Astrocyte of the spinal cord (primary cell): ENCODE results near the gene GARS1.

Experiments used
- DNase-seq: peaks from one replicate; pipeline ENCODE4 v3.0.0; 2011; ENCODE audit warnings: low read depth, low spot score
- H3K4me3 ChIP-seq: 2 replicates; pipeline ENCODE4 v1.5.1; 2011; ENCODE audit warnings: low read depth, mild to moderate bottlenecking, low read length, moderate library complexity
- CTCF ChIP-seq: IDR thresholded peaks from 2 replicates; pipeline ENCODE4 v1.5.1; 2012; ENCODE audit warnings: low read depth, mild to moderate bottlenecking, low read length, inconsistent platforms
- in situ Hi-C: cut with HindIII; loops from 2 replicates; pipeline ENCODE4 v1.10.0; 2017; ENCODE audit warnings: low sequenced_read_pairs

Gene GARS1

GRCh38 chr7:30682212-30683083, 87.8 kb downstream of the GARS1 start, which contains the start of gene CRHR2:
TSS of gene CRHR2 (minus strand) at chr7:30682456. CDS start at chr7:30682280, 176 bp downstream.
- DNase-seq = no peak

DNA sequence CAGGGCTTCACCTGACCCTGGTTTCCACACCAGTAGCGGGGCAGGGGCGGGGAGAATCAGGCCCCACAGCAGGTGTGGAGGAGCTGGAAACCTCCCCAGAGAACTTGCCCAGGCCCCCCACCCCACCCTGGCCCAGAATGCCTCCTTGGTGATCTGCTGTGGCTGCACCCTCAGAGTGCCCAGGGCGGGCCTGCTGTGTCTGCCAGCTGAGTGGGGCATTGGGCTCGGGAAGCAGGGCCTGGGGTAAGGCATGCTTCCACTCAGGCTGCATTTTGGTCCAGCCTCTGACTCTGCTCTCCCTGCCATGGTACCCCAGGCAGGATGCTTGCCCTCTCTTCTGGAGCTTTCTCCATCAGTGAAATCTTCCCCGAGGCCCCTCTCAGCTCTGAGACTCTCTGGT, 88.6 kb downstream of the GARS1 start:
- no peak for TF ChIP-seq CTCF
- H3K4me3 ChIP-seq = no peak overlapping the region
- no peak for DNase-seq
- in situ Hi-C loops = no loop called here

More at GRCh38 chr7:30682212-30683083, 87.8 kb downstream of the GARS1 start, which contains the start of gene CRHR2:
- no peak within 1 kb of the TSS for H3K4me3 ChIP-seq
- in situ Hi-C loops = no loop called here
- TF ChIP-seq CTCF = no peak
